Activated T-helper 1 cell treated with anti-CD3 and anti-CD28 coated beads, Interleukin-2, amount 50 U/mL, for 16 hours (primary cell): ENCODE measurements around the gene DUS4L.

Source experiments
- DNase-seq, 2 donors: peaks; one replicate each; pipeline ENCODE4 v3.0.0-alpha.2; 2020; ENCODE audit warnings: low read depth in 1 of 2, low spot score in 1 of 2

Gene DUS4L

DNA sequence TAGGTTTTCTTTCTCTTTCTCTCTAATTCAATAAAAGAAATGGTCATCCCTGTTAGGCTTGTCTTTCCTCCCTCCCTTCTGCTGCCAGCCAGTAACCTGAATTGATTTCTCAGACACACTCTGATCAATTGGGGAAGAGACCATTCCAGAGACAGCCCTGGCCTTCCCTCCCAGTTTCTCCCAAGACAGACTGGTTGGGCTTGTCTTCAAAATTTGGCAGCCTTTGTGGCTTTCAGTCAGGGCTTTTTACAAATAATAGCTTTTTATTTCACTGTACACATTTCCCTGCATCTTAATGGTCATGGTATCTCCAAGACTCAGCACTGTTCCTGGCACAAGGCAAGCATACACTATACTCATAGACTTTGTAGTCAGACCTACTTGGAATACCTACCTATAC lies 50.2 kb downstream of the DUS4L start:
- no peak for DNase-seq

DNA sequence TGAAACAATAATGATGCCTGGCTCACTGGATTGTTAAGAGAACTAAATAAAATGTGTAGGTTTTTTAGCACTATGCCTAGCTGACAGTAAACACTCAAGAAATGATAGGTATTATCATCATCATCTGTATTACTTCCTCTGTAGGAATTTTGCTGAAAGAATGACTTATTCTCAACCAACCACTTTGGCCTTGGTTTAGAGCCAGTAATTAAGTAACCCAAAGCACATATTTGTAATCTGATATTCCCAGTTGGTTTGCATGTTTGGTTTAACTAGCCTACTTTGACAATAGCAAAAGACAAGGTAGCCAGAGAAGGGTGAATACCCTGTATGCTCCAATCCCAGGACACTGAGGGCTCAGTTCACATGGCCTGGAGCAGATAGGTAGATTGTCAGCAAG lies 50.7 kb downstream of the DUS4L start:
- no peak for DNase-seq

DNA sequence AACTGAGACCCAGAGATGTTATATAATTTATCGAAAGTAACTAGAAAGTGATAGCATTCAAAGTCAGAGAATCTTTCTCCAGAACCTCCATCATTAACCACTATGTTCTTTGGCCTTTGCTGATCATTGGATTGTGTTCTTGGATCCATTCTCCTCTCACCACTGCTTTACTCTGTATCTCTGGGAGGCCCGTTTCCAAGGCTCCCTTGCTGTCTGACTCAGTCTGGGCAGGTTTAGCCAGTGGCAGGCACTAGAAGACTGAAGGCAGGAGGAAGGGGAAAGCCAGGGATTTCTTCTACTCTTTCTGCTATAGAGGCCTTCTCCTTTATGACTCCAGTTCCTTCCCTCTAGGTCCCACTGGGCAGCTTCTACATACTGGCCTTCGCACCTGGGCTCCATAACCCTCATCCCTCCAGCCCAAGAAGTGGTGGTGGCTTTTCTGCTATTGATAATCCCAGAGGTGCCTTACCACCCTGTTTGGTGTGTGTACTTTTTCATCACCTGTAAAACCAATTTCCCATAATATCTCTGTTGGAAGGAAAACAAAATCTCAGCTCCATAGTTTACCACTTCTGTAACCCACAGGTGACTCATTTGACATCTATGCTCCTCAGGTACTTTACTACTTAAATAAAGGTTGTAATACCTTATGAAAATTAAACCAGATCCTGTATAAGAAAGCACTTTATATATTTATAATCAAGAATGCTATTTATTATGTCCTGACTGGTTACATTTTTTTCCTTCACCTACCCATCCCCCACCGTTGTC lies 52.3 kb downstream of the DUS4L start:
- no peak for DNase-seq

DNA sequence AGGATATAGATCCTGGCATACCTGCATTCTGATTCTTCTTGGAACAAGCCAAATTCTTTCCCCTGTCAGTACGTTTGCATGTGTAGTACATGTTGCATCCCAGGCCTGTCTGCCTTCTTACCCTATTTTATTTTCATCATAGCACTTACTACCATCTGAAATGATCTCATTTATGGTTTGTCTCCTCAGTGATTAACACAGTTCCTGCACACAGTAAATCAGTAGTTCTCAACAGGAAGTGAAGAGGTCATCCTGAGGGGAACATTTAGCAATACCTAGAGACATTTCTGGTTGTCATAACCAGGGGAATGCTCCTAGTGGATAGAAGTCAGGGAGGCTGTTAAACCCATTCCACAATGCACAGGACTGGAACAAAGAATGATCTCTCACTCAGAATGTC lies 58.7 kb downstream of the DUS4L start:
- DNase-seq = no peak

DNA sequence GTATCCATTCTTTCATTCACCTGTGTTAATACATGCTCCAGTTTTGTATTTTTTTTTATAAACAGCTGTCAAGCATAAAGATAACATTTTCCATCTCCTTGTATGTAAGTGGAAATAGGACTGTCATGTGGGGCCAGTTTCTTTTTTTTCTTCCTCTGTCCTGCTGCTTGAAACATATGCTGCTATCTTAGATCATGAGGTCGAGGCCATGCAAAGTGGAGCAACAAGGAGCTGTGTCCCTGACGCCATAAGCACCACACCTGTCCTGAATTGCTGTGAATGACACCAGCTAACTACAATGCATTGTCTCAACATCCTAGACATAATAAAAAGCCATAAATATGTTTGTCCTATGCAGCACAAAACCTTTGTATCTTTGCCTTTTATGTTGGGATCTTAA lies 59.1 kb downstream of the DUS4L start:
- no peak for DNase-seq

DNA sequence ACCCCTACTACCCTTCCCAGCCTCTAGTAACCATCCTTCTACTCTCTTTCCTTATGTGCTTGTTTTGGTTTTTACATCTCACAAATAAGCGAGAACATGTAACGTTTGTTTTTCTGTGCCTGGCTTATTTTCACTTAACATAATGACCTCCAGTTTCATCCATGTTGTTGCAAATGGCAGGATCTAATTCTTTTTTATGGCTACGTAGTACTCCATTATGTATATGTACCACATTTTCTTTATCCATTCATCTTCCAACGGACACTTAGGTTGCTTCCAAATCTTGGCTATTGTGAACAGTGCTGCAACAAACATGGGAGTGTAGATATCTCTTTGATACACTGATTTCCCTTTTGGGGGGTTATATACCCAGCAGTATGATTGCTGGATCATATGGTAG lies 63.2 kb downstream of the DUS4L start:
- DNase-seq = no peak
